Measurements from ENCODE around the gene LANCL2.

Gene LANCL2

GRCh38 chr7:55444786-55445185, 79.6 kb downstream of the LANCL2 start:
- H3K4me3 ChIP-seq (ENCODE audit: low read depth, low read length) = no peak overlapping the region
- TF ChIP-seq CTCF (IDR thresholded peaks at IDR 0.05; ENCODE audit: borderline replicate concordance, insufficient read depth, low read depth, low read length) = no peak

- no peak for TF ChIP-seq CTCF (IDR thresholded peaks at IDR 0.05; ENCODE audit: borderline replicate concordance, insufficient read depth, low read depth, low read length)
Measured at GRCh38 chr7:55448526-55448925, 83.4 kb downstream of the LANCL2 start.

GRCh38 chr7:55449205-55449991, 84.3 kb downstream of the LANCL2 start:
- no peak overlapping the region for H3K4me3 ChIP-seq (ENCODE audit: low read depth, low read length)
- no peak for TF ChIP-seq CTCF (IDR thresholded peaks at IDR 0.05; ENCODE audit: borderline replicate concordance, insufficient read depth, low read depth, low read length)

More at GRCh38 chr7:55448526-55448925, 83.4 kb downstream of the LANCL2 start:
- no peak overlapping the region for H3K4me3 ChIP-seq (ENCODE audit: low read depth, low read length)

- no peak overlapping the region for H3K4me3 ChIP-seq (ENCODE audit: low read depth, low read length)
- TF ChIP-seq CTCF (IDR thresholded peaks at IDR 0.05; ENCODE audit: borderline replicate concordance, insufficient read depth, low read depth, low read length) = no peak
Measured at GRCh38 chr7:55449992-55450535, 84.9 kb downstream of the LANCL2 start.

GRCh38 chr7:55452971-55453370, 87.8 kb downstream of the LANCL2 start:
- H3K4me3 ChIP-seq (ENCODE audit: low read depth, low read length) = no peak overlapping the region
- TF ChIP-seq CTCF (IDR thresholded peaks at IDR 0.05; ENCODE audit: borderline replicate concordance, insufficient read depth, low read depth, low read length) = no peak

- no peak overlapping the region for H3K4me3 ChIP-seq (ENCODE audit: low read depth, low read length)
Measured at GRCh38 chr7:55457801-55458200, 92.7 kb downstream of the LANCL2 start.

More at GRCh38 chr7:55457801-55458200, 92.7 kb downstream of the LANCL2 start:
- no peak for TF ChIP-seq CTCF (IDR thresholded peaks at IDR 0.05; ENCODE audit: borderline replicate concordance, insufficient read depth, low read depth, low read length)

Measured in GM12875 (cell line).